ENCODE measurements around the gene RHO. TPM values are rescaled to one million over a fixed set of nuclear protein-coding genes. Genes with fewer than 3 reads are reported as not detected.
"Not testable (repeated sequence)": the region's sequence is repeated elsewhere in the genome, so short reads cannot be mapped to it uniquely, and the experiment has no call there.

Gene RHO
- total RNA-seq, 1 donor from 2014 or later: not detected

DNA sequence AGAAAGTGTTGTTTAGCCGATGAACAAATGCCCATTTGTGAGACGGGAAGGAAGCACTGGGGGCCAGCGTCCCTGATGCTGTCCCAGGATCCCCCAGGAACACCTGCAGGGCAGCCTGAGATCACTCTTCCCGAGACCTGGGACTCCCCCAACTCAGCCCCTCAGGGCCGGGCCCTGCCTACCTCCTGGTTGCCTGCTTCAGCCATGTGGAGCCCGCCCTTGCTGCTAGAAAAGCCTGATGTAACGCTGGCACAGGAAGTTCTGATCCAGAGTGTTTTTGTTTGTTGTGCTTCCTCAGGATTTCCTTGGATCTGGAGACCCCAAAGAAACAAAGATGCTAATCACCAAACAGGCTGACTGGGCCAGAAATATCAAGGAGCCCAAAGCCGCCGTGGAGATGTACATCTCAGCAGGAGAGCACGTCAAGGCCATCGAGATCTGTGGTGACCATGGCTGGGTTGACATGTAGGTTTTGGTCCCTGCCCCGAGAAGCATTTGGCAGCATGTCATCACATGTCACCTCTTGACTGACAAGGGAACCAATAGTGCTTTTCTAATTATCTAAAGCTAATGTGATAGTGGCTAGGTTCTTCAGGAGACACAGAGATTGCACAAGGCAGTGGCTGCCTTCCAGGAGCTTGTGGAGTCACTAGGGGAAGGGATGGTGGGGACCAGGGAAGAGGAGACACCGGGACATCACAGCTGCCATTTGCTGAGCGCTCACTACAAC lies 28.7 kb upstream of the RHO start:
- DNase-seq: not testable (repeated sequence)

DNA sequence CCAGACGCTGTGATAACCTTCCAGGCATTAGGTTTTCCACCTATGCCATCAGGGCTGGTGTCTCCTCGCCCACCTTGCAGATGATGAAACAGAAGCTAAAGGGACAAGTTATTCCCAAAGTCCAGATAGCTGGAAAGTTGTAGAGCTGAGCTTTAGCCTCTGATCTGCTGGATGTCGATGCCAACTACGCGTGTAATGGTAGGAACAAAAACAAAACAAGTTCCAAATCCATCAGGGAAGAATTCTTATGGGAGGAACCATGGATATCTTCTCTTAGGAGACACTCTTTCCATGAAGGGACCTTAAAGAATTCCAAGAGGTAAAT lies 28.1 kb upstream of the RHO start:
- DNase-seq: no peak

DNA sequence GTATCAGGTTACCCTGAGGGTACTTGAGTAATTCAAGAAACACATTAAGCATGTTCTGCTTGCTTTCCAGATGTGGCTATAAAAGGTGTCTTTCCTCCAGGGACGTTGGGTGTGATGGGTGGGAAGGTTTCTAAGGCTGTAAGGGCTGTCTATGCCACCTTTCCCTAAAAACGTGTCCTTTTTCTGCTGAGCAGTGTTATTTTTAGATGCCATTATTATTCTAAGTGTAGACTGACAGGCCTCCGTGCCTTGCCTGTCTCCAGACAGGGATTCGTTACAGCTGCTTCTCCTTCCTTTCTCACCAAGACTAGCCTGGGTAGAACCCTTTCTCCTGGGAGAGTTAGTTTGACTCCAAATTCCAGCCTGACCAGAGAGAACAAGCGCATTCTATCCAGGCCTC lies 26.8 kb upstream of the RHO start:
- DNase-seq: no peak

DNA sequence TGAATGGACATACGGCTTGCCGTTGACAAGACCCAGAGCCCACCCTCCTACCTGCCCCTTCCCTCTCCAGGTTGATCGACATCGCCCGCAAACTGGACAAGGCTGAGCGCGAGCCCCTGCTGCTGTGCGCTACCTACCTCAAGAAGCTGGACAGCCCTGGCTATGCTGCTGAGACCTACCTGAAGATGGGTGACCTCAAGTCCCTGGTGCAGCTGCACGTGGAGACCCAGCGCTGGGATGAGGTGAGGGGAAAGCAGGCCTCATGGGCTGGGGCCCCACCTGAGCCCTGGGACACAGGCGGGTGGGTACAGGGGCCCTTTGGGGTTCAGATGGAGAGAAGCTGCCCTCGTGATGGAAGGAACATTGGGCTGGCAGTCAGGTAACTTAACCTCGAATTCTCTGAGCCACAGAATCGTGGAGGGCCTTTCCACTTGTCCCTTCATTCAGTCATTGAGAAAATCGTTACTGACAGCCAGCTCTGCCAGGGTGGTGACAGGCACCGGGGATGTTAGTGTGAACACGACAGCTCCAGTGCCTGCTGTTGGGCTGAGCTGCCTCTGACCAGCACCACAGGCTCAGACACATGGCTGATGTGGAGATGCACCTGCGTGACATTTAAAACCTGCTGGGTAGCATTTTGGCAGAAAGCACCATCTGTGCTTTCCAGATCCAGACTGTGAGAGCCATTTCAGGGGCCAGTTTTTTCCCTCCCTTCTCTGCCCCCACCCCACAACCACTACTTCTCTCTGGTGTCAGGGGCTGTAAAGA lies 25.6 kb upstream of the RHO start:
- no peak for DNase-seq

DNA sequence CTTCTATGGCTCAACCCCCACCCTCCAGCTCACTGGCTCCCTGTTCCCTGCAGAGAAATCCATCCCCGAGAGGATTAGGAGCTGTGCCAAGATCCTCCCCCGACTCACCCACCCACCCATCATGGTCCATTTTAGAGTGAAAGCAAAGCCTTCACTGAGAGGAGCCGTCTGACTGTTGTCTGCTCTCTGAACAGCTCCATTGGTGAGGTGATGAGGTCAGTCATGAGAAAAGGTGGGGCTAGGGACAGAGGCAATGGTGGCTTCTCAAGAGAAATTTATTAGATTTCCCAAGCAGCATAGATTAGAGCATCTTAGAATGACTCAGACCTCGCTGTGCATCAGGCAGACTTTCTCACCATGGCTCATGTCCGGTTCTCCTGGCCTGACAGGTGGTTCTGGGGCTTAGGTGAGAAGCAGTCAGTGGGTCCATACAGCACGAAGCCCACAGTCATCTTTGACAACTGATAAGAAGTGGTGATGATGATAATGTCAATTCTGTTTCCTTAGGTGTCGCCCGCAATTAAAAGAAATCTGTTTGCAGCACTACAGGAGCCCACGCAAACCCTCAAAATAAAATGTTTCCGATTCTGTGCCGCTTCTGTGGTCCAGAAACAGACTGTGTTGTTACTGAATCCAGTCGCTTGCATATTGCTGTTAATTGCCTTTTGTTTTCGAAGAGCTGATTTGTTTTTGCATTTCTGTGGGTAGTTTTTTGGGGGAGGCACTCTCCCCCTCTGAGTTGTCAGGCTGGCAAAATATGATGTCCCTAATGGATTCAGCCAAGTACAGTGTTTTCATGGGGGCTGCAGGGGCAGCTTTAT lies 24.8 kb upstream of the RHO start:
- DNase-seq: no peak

DNA sequence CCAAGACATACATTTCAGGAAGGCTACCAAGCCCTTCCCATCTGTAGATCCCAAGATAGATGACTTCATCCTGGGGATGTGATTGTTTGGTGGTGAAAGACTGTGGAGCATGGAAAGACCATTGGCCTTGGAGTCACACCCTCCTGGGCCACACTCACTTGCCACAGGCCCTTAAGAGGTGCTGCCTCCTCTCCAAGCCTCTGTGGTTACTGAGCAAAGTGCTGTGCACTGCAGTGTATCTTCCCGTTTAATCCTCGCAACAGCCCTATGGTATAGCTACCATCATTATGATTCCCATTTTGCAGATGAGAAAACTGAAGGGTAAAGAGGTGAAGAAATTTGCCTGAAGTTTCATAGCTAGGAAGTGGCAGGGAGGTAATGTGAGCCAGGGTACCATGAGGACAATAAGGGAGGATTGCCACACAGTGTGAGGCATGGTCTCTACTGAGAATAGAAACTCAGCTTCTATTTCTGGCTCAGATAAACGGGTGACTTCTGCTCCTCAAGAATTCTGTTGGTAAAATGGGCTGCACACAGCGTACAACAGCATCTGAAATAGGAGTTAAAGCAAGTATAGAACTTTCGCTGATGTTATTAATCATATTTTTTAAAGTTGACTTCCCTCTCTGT lies 23.9 kb upstream of the RHO start:
- no peak for DNase-seq

DNA sequence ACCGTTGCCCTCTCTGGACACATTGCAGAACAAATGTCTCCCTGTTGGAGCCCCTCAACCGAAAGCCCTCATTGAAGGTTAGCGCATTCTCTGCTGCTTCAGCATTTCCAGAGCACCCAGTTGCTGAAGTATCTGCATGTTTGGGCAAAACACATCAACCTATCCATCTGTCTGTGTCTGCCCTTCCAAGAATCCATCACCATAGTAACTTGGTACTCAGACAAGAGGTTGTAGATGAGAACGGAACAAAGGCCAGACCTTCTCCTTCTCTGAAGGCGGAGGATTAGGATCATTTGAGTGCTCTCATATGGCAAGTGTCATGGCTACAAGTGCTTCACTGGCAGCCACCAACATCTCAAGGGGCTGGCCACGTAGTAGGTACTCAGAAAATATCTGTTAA lies 23.1 kb upstream of the RHO start:
- DNase-seq: no peak

DNA sequence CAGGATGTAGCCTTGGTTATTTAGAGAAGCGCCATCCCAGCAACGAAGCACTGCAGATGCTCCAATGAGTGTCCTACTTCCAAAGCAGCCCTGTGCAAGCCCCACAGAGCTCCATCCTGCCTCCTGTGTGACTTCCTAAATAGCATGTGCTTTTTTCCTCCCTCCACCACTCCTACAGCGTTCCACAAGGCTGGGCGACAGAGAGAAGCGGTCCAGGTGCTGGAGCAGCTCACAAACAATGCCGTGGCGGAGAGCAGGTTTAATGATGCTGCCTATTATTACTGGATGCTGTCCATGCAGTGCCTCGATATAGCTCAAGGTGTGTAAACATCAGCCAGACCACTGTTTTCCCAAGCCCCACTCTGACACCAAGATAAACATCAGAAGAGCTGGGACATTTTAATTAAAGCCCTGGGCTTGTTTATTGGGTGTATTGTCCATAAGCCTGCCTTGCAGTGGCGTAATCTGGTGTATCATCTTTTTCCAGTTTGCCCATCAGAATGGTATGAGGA lies 22.2 kb upstream of the RHO start:
- DNase-seq: no peak

DNA sequence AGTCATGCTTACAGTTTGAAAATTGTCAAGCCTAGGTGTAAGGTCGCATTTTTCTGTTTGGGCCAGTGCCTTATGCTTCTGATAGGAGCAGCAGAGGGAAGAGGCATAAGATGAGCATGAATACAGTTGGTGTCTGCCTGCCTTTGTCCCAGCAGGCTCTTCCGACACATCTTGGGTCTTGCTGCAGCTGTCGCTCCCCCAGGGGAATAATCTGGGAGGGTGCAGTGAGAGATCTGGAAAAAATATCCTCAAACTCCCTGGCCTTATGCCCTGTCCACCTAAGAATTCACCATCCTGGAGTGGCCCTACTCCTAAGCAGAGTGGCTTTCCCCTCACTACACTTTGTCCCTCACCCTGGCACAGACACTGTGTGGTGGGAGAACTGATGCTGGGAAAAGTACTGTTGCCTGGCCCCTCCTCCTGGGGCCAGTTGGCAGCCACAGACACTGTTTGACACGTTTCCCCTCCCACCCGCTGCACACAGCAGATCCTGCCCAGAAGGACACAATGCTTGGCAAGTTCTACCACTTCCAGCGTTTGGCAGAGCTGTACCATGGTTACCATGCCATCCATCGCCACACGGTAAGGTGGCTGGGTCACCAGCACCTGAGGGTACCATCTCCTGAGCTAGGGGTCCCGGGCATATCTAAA lies 21.1 kb upstream of the RHO start:
- DNase-seq: peak; percentile 70

DNA sequence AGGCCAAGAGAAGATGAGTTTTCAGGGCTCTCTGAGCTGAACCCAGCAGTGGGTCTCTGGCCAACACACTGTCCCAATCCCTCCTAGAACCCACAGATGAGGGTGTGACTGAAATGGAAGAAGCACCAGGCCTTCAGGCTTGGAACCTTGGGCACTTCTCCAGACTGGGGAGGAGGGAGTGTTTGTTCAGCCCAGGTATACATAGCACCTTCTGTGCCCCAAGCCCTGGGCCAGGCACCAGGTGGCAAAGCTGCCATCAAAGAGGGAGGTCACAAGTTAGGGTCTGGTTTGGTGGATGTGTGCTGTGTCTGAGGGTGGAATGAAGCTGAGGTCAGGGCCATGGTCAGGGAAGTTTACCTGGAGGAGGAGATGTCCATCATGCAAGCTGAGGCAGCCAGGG lies 15.8 kb upstream of the RHO start:
- DNase-seq: no peak

DNA sequence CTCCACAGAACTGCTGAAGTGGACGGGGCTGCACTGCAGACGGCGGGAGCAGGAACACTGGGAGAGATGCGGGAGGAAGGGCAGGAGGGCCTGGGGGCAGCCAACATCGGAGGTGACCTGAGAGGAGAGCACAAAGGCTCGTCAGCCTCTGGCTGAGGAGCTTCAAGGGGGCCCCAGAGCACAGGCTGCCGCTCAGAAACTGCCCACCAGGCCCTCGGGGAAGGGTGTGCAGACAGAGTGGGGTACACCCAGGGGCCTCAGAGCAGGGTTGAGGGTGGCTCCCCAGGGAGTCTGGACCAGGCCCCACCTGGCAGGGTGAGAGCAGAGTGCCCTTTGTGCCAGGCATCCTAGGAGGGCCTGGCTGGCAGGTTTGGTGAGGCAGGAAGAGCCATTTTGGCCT lies 14.7 kb upstream of the RHO start:
- no peak for DNase-seq

DNA sequence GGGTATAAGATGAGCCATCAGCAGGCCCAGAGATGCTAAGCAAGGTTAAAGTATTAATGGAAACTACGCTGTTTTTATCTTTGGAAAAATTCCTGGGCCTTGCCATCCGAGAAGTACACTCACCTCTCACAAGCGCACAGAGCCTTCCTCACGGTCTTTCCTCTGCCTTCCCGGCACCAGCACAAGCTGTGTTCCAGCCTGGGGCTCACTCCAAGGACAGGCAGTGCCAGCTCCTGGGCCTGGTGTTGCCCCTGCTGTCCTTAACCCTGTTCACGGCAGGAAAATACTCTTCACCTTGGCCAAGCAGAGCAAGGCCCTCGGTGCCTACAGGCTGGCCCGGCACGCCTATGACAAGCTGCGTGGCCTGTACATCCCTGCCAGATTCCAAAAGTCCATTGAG lies 14.3 kb upstream of the RHO start:
- DNase-seq: no peak

DNA sequence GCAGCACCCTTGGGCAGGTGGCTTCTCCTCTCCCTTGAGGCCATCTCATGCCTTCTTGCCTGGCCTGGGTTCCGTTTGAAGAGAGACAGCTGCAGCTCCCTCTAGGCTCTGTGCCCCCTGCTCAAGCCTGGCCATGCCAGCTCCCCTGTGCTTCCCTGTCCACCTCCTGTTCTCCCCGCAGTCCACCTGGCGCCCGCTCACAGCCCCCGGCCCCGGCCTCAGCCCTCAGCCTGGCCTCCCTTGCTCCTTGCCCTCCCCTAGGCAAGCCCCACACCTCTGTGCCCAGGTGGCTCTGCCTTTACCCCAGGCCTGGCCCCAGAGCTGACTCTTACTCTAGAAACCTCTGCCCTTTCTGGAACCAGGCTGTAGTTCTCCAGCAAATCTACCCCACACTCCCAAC lies 13.9 kb upstream of the RHO start:
- no peak for DNase-seq

DNA sequence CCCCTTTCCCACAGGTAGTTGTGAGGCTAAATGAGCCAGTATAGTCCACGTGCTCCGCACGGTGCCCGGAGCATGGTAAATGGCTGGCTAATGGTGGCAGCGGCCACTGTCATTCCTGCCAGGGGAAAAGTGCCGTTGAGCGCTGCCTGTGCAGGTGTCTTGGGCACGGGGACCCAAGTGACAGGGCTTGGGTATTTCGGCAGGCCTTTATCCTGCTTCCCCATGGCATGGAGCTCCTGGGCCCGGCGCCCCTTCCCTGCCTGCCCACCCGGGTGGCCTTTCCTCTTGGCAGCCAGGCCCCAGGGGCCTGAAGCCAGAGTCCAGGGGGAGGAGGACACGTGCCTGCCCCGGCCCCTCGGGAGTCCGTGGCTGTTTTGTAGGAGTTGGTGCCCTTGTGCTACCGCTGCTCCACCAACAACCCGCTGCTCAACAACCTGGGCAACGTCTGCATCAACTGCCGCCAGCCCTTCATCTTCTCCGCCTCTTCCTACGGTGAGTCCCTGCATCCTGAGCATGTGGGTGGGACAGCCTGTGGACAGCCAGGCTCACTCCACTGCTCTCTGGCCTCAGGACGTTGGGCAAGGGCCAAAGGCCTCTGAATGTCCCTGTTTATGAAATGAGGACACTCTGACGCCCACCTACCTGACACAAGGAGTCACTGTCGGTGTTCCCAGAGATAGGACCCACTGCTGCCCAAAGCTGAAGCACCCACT lies 13.2 kb upstream of the RHO start:
- DNase-seq: not testable (repeated sequence)

DNA sequence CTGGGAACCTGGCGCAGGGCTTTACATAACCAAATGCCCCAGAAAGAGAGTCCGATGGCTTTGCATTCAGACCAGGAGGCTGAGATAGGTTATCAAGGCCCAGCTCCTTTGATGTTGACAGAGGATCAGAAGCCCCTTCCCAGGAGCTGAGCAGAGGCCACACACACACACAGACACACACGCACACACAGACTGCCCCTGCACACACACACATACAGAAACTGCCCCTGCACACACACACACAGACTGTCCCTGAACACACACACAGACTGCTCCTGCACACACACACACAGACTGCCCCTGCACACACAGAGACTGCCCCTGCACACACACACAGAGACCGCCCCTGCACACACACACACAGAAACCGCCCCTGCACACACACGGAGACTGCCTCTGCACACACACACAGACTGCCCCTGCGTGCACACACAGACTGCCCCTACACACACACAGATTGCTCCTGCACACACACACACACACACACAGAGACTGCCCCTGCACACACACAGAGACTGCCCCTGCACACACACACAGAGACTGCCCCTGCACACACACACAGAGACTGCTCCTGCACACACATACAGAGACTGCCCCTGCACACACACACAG lies 12.5 kb upstream of the RHO start:
- not testable (repeated sequence) for DNase-seq

DNA sequence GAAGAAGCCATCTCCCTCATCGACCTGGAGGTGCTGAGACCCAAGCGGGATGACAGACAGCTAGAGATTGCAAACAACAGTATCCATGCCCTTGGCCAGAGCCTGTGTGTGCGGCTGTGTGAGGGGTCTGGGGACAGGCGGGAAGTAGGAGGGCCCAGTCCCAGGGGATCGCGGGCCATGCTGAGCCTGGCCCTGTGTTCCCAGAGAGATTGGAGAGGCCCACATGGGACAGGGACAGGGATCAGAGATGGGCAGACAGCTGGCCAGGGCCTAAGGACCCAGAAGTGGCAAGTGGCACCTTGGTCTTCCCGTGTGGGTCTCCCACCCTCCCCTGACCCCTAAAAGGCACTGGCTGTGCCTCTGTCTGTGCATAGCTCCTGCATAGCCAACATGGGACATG lies 10.9 kb upstream of the RHO start:
- DNase-seq: no peak

DNA sequence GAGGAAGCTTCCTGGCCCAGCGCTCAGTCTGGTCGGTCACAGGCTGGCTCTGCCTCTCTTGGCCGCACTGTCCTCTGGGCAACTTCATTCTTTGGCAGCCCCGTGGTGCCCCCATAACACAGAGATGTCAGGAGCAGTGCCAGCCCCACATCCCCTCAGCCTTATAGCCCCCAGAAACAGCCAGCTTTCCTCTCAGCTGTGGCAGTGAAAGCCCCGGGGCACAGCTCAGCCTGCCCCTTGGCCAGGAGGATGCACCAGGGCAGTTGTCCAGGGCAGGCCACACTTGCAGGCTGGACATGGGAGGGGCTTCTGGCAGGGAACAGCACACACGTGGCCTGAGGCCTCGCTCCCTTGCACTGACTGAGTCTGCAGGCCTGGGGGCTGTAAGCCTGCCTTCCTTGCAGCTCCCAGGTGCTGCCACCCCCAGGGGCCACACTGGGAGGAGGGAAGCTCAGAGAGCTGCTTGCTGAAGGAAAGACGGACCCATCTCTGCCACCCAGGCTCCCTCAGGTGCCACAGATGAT lies 10.3 kb upstream of the RHO start:
- no peak for DNase-seq

DNA sequence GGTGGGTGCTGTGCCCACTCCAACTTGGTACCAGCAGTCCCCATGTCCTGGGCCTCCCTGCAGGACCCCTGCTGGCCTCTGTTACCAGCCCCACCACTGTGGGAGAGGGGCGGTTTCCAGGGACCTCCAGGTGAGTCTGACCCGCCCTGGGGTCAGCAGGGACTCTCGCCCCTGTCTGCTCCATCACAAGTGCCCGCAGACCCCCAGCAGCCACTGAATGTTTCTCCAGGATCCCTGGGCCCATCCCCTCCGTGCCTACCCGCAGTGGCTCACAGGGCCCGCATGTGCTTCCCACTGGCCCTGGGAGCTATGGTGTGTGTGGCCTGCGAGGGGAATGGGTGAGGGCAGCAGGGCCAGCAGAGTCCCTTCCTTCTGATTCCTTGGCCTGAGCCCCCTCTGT lies 9.9 kb upstream of the RHO start:
- no peak for DNase-seq

DNA sequence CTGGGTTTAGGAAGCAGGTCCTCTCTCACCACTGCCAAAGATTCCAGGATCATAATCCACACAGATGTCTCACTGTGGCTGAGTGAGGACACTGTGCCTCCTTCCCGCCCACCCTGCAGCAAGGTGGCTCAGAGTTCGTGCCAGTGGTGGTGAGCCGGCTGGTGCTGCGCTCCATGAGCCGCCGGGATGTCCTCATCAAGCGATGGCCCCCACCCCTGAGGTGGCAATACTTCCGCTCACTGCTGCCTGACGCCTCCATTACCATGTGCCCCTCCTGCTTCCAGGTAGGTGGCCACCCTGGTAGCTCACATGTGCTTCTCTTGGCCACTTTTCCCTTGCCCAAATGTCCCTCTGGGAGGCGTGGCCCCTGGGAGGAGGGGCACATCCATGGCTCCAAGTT lies 9.0 kb upstream of the RHO start:
- no peak for DNase-seq

DNA sequence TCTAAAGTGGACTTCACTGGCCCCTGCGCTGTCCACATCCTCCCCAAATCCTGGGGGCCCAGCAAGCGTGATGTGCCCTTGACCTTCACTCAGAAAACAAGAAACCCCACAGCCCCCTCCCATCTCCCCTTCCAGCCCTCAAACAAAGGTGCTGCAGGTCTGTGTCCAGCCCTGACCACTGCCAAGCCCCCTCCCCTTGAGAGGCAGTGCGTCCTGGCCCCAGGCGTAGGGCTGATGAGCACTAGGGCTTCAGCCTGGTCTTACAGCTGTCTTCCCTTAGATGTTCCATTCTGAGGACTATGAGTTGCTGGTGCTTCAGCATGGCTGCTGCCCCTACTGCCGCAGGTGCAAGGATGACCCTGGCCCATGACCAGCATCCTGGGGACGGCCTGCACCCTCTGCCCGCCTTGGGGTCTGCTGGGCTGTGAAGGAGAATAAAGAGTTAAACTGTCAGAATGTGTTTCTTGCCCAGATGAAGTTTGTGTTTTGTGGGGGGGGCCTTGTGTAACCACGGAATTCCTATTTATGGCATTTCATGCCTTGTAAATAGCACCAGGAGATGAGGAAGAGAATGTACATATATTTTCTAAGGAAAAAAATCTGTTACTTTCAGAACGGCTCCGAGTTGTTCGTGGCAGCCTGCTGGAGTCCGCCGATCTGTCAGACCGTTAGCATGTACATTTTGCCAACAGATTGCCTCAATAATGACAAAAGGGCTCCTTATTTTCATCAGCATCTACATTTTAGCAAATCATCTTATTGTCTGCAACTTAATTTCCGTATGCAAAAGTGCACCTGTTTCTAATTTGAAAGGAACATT lies 8.3 kb upstream of the RHO start:
- DNase-seq: no peak
